Spinal cord (tissue), 10 donors: ENCODE data around the gene VPS51. TPM values are rescaled to one million over a fixed set of nuclear protein-coding genes. Genes with fewer than 3 reads are reported as not detected.
A peak's percentile ranks its signal among the peaks of the same experiment; 100 is the strongest.

Source experiments
- DNase-seq, 6 donors: peaks; one replicate each; pipeline versions ENCODE4 v3.0.0 to v3.0.0-alpha.2; 2013 to 2015; ENCODE audit warnings: low spot score in 6 of 6, low read depth in 4 of 6
- H3K27ac ChIP-seq: one replicate; pipeline ENCODE4 v1.5.1; 2013; ENCODE audit warnings: low read depth, low read length, control low read depth
- H3K27me3 ChIP-seq: one replicate; pipeline ENCODE4 v1.6.1; 2013; ENCODE audit warnings: low read length; ENCODE audit not compliant: control insufficient read depth, insufficient read depth
- H3K36me3 ChIP-seq: one replicate; pipeline ENCODE4 v1.6.1; 2013; ENCODE audit warnings: low read length; ENCODE audit not compliant: control insufficient read depth, insufficient read depth
- H3K4me1 ChIP-seq: one replicate; pipeline ENCODE4 v1.6.1; 2013; ENCODE audit warnings: low read length; ENCODE audit not compliant: control insufficient read depth, insufficient read depth
- H3K4me3 ChIP-seq: one replicate; pipeline ENCODE4 v1.5.1; 2013; ENCODE audit warnings: low read depth, low read length, control low read depth
- H3K9me3 ChIP-seq: one replicate; pipeline ENCODE4 v1.6.1; 2013; ENCODE audit warnings: low read length; ENCODE audit not compliant: control insufficient read depth, insufficient read depth
- WGBS: methylation state at CpG from one replicate; pipeline ENCODE4 v1.1.5; 2013; ENCODE audit warnings: missing lambda C conversion rate; ENCODE audit not compliant: insufficient coverage; 5-methylcytosine and 5-hydroxymethylcytosine counted together
- polyA plus RNA-seq, 2 donors: library from polyadenylated mRNA; unstranded; fragments of 120-200 nt; gene quantifications; one replicate each; pipeline ENCODE4 v1.2.1, GENCODE V29; 2013; ENCODE audit not compliant: insufficient read length in 2 of 2
- total RNA-seq, 2 donors: library from RNA; depleted of rRNA in 1 of 2; stranded (reverse); fragments of 120-200 nt in 1 of 2; fragments of >200 nt in 1 of 2; gene quantifications; one replicate each; pipeline versions ENCODE4 v1.2.3 to v1.2.4, GENCODE V29; 2013 to 2014
- donor health status: healthy.

The VPS51 gene
- total and polyA plus RNA-seq, 4 donors: 91.4 to 165 (median 140) TPM

GRCh38 chr11:65102142-65103095 is 6.4 kb downstream of the VPS51 start:
- no peaks in the 10 kb centered on the region for H3K27me3 ChIP-seq
- no peaks in the 10 kb centered on the region for H3K9me3 ChIP-seq
- WGBS: 54% methylated on average over 6 of the region's 8 CpGs
- peak overlapping the region; percentile 57 for H3K27ac ChIP-seq
- peaks cover 27% of the 10 kb centered on the region for H3K36me3 ChIP-seq
- H3K4me3 ChIP-seq: no peak overlapping the region
- H3K4me1 ChIP-seq: peaks cover 19% of the 10 kb centered on the region
- DNase-seq: peak in 1 of 6 donors; percentile 62

- Histone ChIP-seq H3K9me3 (no peaks in the 10 kb centered on the region), H3K27ac (no peak overlapping the region), H3K4me1 (peaks cover 18% of the 10 kb centered on the region), H3K27me3 (no peaks in the 10 kb centered on the region), H3K4me3 (no peak overlapping the region), H3K36me3 (peaks cover 34% of the 10 kb centered on the region)
- DNase-seq: no peak
Measured at GRCh38 chr11:65103476-65103875, 7.5 kb downstream of the VPS51 start.

- 43% methylated on average over 1 of the region's 4 CpGs for WGBS
- no peaks in the 10 kb centered on the region for H3K27me3 ChIP-seq
- DNase-seq: no peak
- no peak overlapping the region for H3K4me3 ChIP-seq
- H3K4me1 ChIP-seq: peaks cover 18% of the 10 kb centered on the region
- peaks cover 38% of the 10 kb centered on the region for H3K36me3 ChIP-seq
- no peak overlapping the region for H3K27ac ChIP-seq
- H3K9me3 ChIP-seq: no peaks in the 10 kb centered on the region
Measured at GRCh38 chr11:65104628-65105027, 8.6 kb downstream of the VPS51 start.

DNA sequence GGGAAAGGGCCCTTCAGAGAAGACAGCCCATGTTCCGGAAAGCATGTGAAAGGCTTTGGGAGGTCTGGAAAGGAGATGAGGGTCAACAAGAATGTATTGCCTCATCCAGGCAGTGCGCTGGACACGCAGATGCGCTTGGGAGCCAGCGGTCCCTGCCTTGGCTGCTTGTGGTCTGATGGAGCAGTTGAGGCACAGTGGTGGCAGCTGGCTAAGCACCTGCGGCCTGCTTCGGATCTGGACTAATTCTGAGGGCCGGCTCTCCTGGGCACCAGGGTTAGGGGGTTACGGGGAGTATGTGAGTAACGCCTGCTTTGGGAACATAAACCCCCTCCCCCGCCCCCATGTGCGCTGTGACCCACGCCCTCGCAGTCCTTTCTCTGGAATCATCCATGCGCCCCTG is 11.1 kb downstream of the VPS51 start:
- Histone ChIP-seq H3K27ac (no peak overlapping the region), H3K4me3 (no peak overlapping the region), H3K36me3 (peaks cover 56% of the 10 kb centered on the region), H3K27me3 (no peaks in the 10 kb centered on the region), H3K9me3 (no peaks in the 10 kb centered on the region), H3K4me1 (peaks cover 27% of the 10 kb centered on the region)
- no peak for DNase-seq
- 98% methylated on average over 7 of the region's 15 CpGs for WGBS

DNA sequence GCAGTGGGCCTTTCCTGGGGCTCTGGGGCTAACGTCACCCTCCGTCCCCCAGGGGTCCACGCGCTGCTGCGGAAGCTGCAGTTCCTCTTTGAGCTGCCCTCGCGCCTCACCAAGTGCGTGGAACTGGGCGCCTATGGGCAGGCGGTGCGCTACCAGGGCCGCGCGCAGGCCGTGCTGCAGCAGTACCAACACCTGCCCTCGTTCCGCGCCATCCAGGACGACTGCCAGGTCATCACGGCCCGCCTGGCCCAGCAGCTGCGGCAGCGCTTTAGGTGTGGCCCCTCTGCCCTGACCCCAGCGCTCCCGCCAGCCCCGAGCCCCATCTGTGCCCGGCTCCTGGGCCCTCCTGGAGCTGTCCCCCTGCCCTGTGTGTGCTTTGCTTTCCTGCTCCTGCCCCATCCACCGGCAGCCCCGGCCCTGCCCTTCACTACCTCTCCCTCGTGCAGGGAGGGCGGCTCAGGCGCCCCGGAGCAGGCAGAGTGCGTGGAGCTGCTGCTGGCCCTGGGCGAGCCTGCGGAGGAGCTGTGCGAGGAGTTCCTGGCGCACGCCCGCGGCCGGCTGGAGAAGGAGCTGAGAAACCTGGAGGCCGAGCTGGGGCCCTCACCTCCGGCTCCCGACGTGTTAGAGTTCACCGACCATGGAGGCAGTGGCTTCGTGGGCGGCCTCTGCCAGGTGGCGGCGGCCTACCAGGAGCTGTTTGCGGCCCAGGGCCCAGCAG is 11.9 kb downstream of the VPS51 start:
- Histone ChIP-seq H3K4me3 (no peak overlapping the region), H3K27me3 (no peaks in the 10 kb centered on the region), H3K27ac (no peak overlapping the region), H3K36me3 (peaks cover 58% of the 10 kb centered on the region), H3K4me1 (peaks cover 26% of the 10 kb centered on the region), H3K9me3 (no peaks in the 10 kb centered on the region)
- DNase-seq: no peak
- 96% methylated on average over 52 of the region's 52 CpGs for WGBS

GRCh38 chr11:65108469-65109123 is 12.6 kb downstream of the VPS51 start:
- H3K9me3 ChIP-seq: no peaks in the 10 kb centered on the region
- peaks cover 31% of the 10 kb centered on the region for H3K4me1 ChIP-seq
- H3K36me3 ChIP-seq: peaks cover 64% of the 10 kb centered on the region
- WGBS: 94% methylated on average over 32 of the region's 38 CpGs
- no peaks in the 10 kb centered on the region for H3K27me3 ChIP-seq
- no peak overlapping the region for H3K27ac ChIP-seq
- no peak for DNase-seq
- no peak overlapping the region for H3K4me3 ChIP-seq

GRCh38 chr11:65109231-65110198 is 13.5 kb downstream of the VPS51 start:
- Histone ChIP-seq H3K4me3 (no peak overlapping the region), H3K27ac (no peak overlapping the region), H3K9me3 (no peaks in the 10 kb centered on the region), H3K27me3 (no peaks in the 10 kb centered on the region), H3K4me1 (peaks cover 40% of the 10 kb centered on the region), H3K36me3 (peaks cover 67% of the 10 kb centered on the region)
- 92% methylated on average over 29 of the region's 36 CpGs for WGBS
- no peak for DNase-seq

DNA sequence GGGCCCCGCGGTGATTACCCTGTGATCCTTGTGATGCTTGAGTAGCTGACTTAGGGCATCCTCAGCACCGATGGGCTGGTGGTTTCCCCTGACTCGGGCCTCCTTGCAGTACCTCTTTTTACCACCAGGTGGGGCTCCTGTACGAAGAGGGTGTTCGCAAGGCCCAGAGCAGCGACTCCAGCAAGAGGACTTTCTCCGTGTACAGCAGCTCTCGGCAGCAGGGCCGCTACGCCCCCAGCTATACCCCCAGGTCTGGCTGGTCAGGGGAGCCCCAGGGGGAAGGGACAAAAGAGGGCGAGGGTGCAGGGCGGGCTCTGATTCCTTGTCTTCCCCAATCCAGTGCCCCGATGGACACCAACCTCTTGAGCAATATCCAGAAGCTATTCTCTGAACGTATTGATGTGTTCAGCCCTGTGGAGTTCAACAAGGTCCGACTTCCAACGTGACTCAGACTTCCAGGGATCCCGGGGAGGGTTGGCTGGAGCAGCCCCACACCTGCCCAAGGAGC is 14.4 kb downstream of the VPS51 start:
- Histone ChIP-seq H3K27me3 (no peaks in the 10 kb centered on the region), H3K36me3 (peaks cover 76% of the 10 kb centered on the region), H3K4me1 (peaks cover 49% of the 10 kb centered on the region), H3K27ac (no peak overlapping the region), H3K9me3 (no peaks in the 10 kb centered on the region), H3K4me3 (peak overlapping the region; percentile 16)
- 7% methylated on average over 16 of the region's 18 CpGs for WGBS
- DNase-seq: peak in 5 of 6 donors; percentile 73 to 94 (median 73)
